Skin epidermis (tissue), 12 donors: ENCODE results near the gene SLC35F3.

Experiments
- H3K27ac ChIP-seq, 21 experiments: fragments of 200-600 bp; sonication (generic) in 11 of 21; one replicate each; pipeline ENCODE4 v1.5.0; 2020; ENCODE audit warnings: mild to moderate bottlenecking in 3 of 21, inconsistent platforms in 2 of 21, moderate library complexity in 2 of 21
- H3K4me3 ChIP-seq, 7 experiments: fragments of 200-600 bp; sonication (generic) in 2 of 7; one replicate each; pipeline ENCODE4 v1.5.0; 2020; ENCODE audit warnings: inconsistent platforms in 2 of 7, mild to moderate bottlenecking in 2 of 7, moderate library complexity in 1 of 7

Gene SLC35F3

DNA sequence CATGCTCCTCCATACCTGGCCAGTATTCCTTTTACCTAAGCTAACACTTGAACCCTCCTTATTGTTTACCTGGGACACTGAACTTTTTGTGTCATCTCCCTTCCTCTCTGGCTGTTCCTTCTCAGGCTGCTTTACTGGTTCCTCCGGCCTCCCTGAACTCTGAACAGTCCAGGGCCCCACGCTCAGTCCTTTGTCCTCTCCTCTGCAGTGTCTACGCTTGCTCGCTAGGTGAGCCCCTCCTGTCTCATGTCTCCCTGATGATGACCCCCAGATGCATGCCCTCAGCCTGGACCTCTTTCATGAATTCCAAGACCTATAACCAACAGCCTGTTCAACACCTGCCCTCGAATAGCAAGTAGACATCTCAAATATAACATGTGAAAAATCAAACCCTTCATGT is 360.4 kb downstream of the SLC35F3 start:
- Histone ChIP-seq H3K4me3 (no peak overlapping the region), H3K27ac (no peak overlapping the region)

GRCh38 chr1:234265321-234265720 is 360.8 kb downstream of the SLC35F3 start:
- H3K4me3 ChIP-seq = no peak overlapping the region
- no peak overlapping the region for H3K27ac ChIP-seq

GRCh38 chr1:234265861-234266260 is 361.4 kb downstream of the SLC35F3 start:
- H3K27ac ChIP-seq = no peak overlapping the region
- H3K4me3 ChIP-seq = no peak overlapping the region

DNA sequence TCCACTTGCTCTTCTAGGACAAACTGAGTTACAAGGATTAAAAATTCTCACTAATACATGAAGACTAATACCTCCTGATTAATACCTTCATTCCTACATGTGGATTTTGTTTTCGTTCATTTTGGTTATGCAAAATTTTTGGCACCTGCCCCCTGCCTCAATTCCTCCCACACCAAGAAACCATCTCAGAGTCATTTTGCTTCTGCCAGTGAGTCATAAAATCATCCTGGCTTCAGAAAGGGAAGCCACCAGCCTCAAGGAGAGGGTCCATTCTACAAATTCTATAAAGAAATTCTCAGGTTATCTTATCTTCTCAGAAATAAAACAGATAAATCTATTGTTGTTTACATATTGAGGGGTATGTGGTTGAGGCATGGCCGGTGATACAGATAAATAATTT is 365.6 kb downstream of the SLC35F3 start:
- no peak overlapping the region for H3K4me3 ChIP-seq
- H3K27ac ChIP-seq = no peak overlapping the region

- Histone ChIP-seq H3K27ac (no peak overlapping the region), H3K4me3 (no peak overlapping the region)
Observed at GRCh38 chr1:234270581-234271242, 366.2 kb downstream of the SLC35F3 start.

- no peak overlapping the region for H3K4me3 ChIP-seq
- H3K27ac ChIP-seq = no peak overlapping the region
Observed at GRCh38 chr1:234271243-234271606, 366.7 kb downstream of the SLC35F3 start.

GRCh38 chr1:234272656-234273312 is 368.3 kb downstream of the SLC35F3 start:
- Histone ChIP-seq H3K27ac (no peak overlapping the region), H3K4me3 (no peak overlapping the region)

DNA sequence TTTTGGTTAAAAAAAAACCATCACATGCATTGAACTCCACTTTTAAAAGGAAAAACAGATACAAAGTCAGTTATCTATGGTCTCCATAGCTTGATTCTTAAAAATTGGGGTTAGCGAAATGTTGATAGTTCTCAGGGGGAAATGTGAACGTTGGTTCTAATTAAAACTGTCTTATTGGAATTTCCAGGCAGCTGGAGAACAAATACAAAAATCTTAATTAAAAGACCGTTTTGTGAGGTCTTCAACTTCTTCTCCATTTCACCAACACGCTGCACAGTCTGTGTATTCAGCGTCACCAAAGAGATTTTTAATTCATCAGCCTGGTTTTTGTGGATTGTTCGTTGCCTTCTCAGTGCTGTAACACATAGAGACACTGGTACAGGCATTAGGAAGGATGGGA is 369.5 kb downstream of the SLC35F3 start:
- Histone ChIP-seq H3K4me3 (no peak overlapping the region), H3K27ac (no peak overlapping the region)

GRCh38 chr1:234276151-234276788 is 371.8 kb downstream of the SLC35F3 start:
- Histone ChIP-seq H3K27ac (no peak overlapping the region), H3K4me3 (no peak overlapping the region)

- H3K4me3 ChIP-seq = no peak overlapping the region
- H3K27ac ChIP-seq = no peak overlapping the region
Observed at GRCh38 chr1:234277161-234277868, 372.8 kb downstream of the SLC35F3 start.

GRCh38 chr1:234279021-234279420 is 374.5 kb downstream of the SLC35F3 start:
- Histone ChIP-seq H3K27ac (no peak overlapping the region), H3K4me3 (no peak overlapping the region)

DNA sequence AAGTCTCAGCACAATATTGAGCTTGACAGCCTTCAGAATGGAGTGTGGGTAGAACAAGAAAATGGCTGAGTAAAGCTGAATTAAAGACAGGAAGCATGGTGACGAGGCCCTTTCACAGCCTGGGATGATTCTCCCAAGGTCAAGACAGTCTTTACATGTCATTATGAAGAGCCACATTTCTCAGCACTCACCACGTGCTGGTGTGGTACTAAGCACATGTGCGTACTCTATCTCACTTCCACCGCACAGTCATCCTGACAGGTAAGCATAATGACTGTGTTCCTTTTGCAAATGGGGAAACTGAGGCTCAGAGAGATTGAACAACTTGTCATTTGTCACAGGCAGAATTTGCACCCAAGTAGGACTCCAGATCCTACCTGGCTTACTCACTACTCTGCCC is 376.0 kb downstream of the SLC35F3 start:
- Histone ChIP-seq H3K27ac (no peak overlapping the region), H3K4me3 (no peak overlapping the region)

DNA sequence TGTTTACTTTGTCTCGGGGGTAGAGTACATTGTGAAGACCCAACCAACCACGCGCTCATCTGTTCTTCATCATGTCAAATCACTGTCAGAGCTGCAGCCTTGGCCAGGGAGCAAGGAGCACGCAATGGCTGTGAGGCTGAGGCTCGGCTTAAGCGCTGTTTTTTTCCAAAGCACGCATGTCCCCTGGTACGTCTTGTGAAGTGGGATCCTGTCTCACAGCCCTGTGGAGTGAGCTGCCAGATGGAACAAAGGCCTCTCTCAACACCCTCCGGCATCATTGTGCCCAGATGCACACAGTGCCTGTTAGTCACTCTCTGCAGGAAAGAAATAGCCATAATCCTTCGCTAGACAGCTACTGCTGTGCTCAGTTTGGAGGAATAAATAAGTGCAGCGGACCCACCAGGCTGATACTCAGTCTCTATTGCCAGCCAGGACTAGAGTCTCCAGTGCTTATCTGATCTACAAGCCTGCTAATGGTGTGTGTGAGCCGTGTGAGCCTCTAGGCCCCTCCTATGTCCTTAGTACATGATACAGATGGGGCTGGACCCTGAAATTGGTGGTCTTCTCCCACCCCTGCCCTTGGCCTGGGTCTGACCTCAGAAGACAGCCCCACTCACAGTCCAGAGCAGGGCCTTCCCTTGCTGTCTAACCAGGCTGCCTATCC is 377.5 kb downstream of the SLC35F3 start:
- Histone ChIP-seq H3K4me3 (no peak overlapping the region), H3K27ac (no peak overlapping the region)

DNA sequence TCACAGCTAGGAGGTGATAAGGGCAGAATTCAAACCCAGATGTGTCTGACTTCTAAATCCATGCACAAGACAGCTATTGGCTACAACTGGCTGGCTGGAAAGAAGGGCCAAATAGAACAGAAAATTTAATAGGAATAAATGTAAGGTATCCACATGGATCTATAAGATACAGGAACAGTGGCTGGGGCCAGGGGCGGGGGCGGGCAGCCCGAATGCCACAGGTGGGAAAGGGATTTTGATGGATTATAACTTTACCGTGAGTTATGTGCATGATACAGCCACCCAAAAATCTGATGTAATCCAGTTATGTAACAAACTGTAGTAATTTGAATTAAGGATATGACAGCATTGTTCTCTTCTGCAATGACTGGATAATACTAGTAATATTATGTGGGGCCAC is 381.7 kb downstream of the SLC35F3 start:
- Histone ChIP-seq H3K4me3 (no peak overlapping the region), H3K27ac (no peak overlapping the region)

- Histone ChIP-seq H3K27ac (no peak overlapping the region), H3K4me3 (no peak overlapping the region)
Observed at GRCh38 chr1:234288946-234289345, 384.5 kb downstream of the SLC35F3 start.

GRCh38 chr1:234289538-234290305 is 385.2 kb downstream of the SLC35F3 start:
- H3K27ac ChIP-seq = no peak overlapping the region
- no peak overlapping the region for H3K4me3 ChIP-seq

- H3K4me3 ChIP-seq = no peak overlapping the region
- no peak overlapping the region for H3K27ac ChIP-seq
Observed at GRCh38 chr1:234292011-234292410, 387.5 kb downstream of the SLC35F3 start.

DNA sequence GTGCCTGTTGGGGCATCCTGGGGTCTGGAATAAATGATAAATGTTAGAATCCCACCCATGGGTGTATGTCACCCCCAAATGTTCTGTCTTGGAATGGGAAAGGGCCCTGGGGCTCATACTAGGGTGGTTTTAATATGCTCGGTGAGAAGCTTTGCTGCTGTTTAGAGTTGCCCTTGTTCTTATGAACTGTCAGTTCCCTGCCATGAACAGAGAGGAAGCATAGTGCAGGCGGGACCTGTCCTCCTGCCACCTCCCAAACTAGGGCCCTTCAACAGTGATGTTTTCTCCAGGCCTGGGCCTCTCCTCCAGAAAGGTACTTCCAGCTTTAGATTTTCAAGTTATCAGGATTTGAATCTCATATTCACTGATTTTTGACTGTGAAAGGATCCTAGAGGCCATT is 388.1 kb downstream of the SLC35F3 start:
- Histone ChIP-seq H3K27ac (no peak overlapping the region), H3K4me3 (no peak overlapping the region)

GRCh38 chr1:234294109-234294817 is 389.8 kb downstream of the SLC35F3 start:
- H3K27ac ChIP-seq = no peak overlapping the region
- no peak overlapping the region for H3K4me3 ChIP-seq
